Osteocyte (in vitro differentiated cells): Measurements from ENCODE around the gene KCNC1. TPM values are rescaled to one million over a fixed set of nuclear protein-coding genes. Genes with fewer than 3 reads are reported as not detected.

Experiments used
- DNase-seq: peaks from one replicate; pipeline ENCODE4 v3.0.0; 2021; ENCODE audit warnings: mixed read lengths; ENCODE audit not compliant: unreplicated experiment; ENCODE audit errors: extremely low spot score
- H3K27ac Mint-ChIP-seq: one replicate; pipeline ENCODE4 v1.8.0; 2021; ENCODE audit warnings: mild to moderate bottlenecking, mixed read lengths; ENCODE audit not compliant: unreplicated experiment
- H3K27me3 Mint-ChIP-seq: one replicate; pipeline ENCODE4 v1.8.0; 2021; ENCODE audit warnings: mixed read lengths; ENCODE audit not compliant: unreplicated experiment
- H3K36me3 Mint-ChIP-seq: one replicate; pipeline ENCODE4 v1.8.0; 2021; ENCODE audit warnings: mixed read lengths; ENCODE audit not compliant: unreplicated experiment
- H3K4me1 Mint-ChIP-seq: one replicate; pipeline ENCODE4 v1.8.0; 2021; ENCODE audit warnings: mixed read lengths; ENCODE audit not compliant: unreplicated experiment
- H3K4me3 Mint-ChIP-seq: one replicate; pipeline ENCODE4 v1.8.0; 2021; ENCODE audit warnings: mild to moderate bottlenecking, moderate library complexity, mixed read lengths; ENCODE audit not compliant: unreplicated experiment
- H3K9me3 Mint-ChIP-seq: one replicate; pipeline ENCODE4 v1.8.0; 2021; ENCODE audit warnings: mixed read lengths; ENCODE audit not compliant: unreplicated experiment
- CTCF ChIP-seq: fragments of 200-600 bp; sonication (generic); IDR thresholded peaks from 2 replicates; pipeline ENCODE4 v1.5.0; 2021; ENCODE audit warnings: antibody characterized with exemption, mild to moderate bottlenecking, moderate library complexity
- total RNA-seq: library from RNA; stranded (reverse); gene quantifications from 2 replicates; pipeline ENCODE4 v1.2.1, GENCODE V29; 2021

Gene KCNC1
- total RNA-seq, 1 donor from 2014 or later, result not detected

GRCh38 chr11:17816232-17816931, 81.8 kb downstream of the KCNC1 start:
- no peak for DNase-seq
- H3K27ac Mint-ChIP-seq, result no peak overlapping the region

GRCh38 chr11:17821648-17822400, 87.2 kb downstream of the KCNC1 start:
- H3K36me3 Mint-ChIP-seq, result no peaks in the 10 kb centered on the region
- no peaks in the 10 kb centered on the region for H3K9me3 Mint-ChIP-seq
- peaks cover 4% of the 10 kb centered on the region for H3K4me1 Mint-ChIP-seq
- no peak for DNase-seq
- no peak overlapping the region for H3K4me3 Mint-ChIP-seq
- H3K27ac Mint-ChIP-seq, result no peak overlapping the region
- no peak for TF ChIP-seq CTCF
- H3K27me3 Mint-ChIP-seq, result no peaks in the 10 kb centered on the region

More at GRCh38 chr11:17816232-17816931, 81.8 kb downstream of the KCNC1 start:
- no peaks in the 10 kb centered on the region for H3K9me3 Mint-ChIP-seq
- H3K4me3 Mint-ChIP-seq, result no peak overlapping the region
- H3K36me3 Mint-ChIP-seq, result no peaks in the 10 kb centered on the region
- no peak for TF ChIP-seq CTCF
- H3K27me3 Mint-ChIP-seq, result no peaks in the 10 kb centered on the region
- no peaks in the 10 kb centered on the region for H3K4me1 Mint-ChIP-seq

GRCh38 chr11:17822401-17822781, 87.8 kb downstream of the KCNC1 start:
- peaks cover 4% of the 10 kb centered on the region for H3K4me1 Mint-ChIP-seq
- no peak for TF ChIP-seq CTCF
- DNase-seq, result no peak

GRCh38 chr11:17827006-17827405, 92.4 kb downstream of the KCNC1 start:
- H3K36me3 Mint-ChIP-seq, result no peaks in the 10 kb centered on the region
- DNase-seq, result no peak
- no peaks in the 10 kb centered on the region for H3K9me3 Mint-ChIP-seq
- TF ChIP-seq CTCF, result no peak
- H3K27me3 Mint-ChIP-seq, result no peaks in the 10 kb centered on the region
- H3K4me1 Mint-ChIP-seq, result peaks cover 2% of the 10 kb centered on the region
- no peak overlapping the region for H3K27ac Mint-ChIP-seq
- no peak overlapping the region for H3K4me3 Mint-ChIP-seq

More at GRCh38 chr11:17822401-17822781, 87.8 kb downstream of the KCNC1 start:
- Mint-ChIP-seq H3K27ac (no peak overlapping the region), H3K9me3 (no peaks in the 10 kb centered on the region), H3K36me3 (no peaks in the 10 kb centered on the region), H3K27me3 (no peaks in the 10 kb centered on the region), H3K4me3 (no peak overlapping the region)

- no peak for TF ChIP-seq CTCF
- Mint-ChIP-seq H3K9me3 (no peaks in the 10 kb centered on the region), H3K4me1 (no peaks in the 10 kb centered on the region), H3K4me3 (no peak overlapping the region), H3K27ac (no peak overlapping the region), H3K36me3 (no peaks in the 10 kb centered on the region), H3K27me3 (no peaks in the 10 kb centered on the region)
- no peak for DNase-seq
Measured at GRCh38 chr11:17828311-17828751, 93.8 kb downstream of the KCNC1 start.
